ENCODE results near the gene EPRS1.
A peak's percentile ranks its signal among the peaks of the same experiment; 100 is the strongest.
"Not testable (repeated sequence)": the region's sequence is repeated elsewhere in the genome, so short reads cannot be mapped to it uniquely, and the experiment has no call there.

EPRS1 gene

GRCh38 chr1:220060876-220061275 is 14.6 kb upstream of the EPRS1 start:
- no peak for TF ChIP-seq GATA1 (IDR thresholded peaks at IDR 0.05; ENCODE audit: low read depth, low read length)
- no peak for TF ChIP-seq POLR2A (IDR thresholded peaks at IDR 0.05; ENCODE audit: low read length)
- no peak for DNase-seq

DNA sequence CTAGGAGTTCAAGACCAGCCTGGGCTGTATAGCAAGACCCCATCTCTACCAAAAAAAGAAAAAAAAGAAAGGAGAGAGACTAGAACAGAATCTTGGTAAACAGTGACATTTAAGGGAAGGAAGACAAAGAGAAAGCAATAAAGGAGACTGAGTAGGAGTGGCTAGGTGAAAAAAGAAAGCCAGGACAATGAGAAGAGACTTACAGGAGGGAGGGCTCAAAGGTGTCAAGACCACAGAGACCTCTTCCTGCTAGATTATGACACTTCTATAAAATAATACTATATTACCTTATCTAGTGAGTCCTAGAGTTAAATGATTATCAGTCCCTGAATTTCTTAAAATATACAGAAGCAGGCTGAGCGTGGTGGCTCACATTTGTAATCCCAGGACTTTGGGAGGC is 10.1 kb upstream of the EPRS1 start:
- DNase-seq = no peak
- no peak for TF ChIP-seq GATA1 (IDR thresholded peaks at IDR 0.05; ENCODE audit: low read depth, low read length)
- no peak for TF ChIP-seq POLR2A (IDR thresholded peaks at IDR 0.05; ENCODE audit: low read length)

- peak; percentile 40 to 66 for DNase-seq
- no peak for TF ChIP-seq GATA1 (IDR thresholded peaks at IDR 0.05; ENCODE audit: low read depth, low read length)
These were observed 801 bp downstream of the EPRS1 start for GRCh38 chr1:220045356-220046051.

DNA sequence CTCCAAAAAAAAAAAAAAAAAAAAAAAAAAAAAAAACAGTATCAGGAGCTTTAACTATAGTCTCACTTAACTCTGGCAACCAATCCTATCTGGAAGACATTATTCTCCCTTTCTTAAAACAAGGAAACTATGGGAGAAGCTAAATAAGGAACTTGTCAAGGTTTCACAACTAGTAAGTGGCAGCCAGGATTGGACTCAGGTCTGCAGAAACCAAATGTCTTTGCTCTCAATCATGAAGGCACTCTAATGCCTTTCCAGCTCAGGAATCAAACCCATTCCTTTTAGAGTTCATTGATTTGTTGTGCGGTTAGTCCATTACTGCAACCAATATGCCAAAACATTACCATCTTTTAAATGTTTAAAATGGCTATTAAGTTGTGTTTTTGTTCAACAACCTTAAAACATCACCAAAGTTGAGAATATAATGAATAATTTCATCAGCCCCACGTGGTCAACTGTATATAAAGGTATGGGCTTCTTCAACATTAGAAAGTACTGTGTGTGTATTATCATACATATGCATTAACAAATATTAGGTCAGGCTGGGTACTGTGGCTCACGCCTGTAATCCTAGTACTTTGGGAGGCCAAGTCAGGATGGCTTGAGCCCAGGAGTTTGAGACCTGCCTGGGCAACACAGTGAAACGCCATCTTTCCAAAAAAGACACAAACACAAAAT is 1.5 kb downstream of the EPRS1 start:
- TF ChIP-seq GATA1 (IDR thresholded peaks at IDR 0.05; ENCODE audit: low read depth, low read length) = no peak
- TF ChIP-seq POLR2A (IDR thresholded peaks at IDR 0.05; ENCODE audit: low read length) = no peak
- DNase-seq = peak in 1 of 2 experiments; percentile 33

DNA sequence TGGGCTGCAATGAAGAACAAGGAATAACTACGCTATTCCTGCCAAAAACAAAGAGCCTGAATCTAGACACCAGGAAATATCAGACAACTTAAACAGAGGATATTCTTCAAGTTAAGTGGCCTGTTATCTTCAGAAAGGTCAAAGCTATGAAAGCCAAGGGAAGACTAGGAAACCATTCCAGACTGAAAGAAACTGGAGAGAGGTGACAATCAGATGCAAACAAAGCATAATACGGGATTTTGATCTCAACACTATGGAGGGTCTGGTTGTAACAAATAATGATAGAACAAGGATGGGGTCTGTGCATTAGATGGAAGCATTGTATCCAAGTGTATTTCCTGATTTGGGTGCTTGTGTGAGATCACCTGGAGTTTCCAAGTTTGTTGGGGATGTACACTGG is 2.7 kb downstream of the EPRS1 start:
- DNase-seq = no peak
- TF ChIP-seq POLR2A (IDR thresholded peaks at IDR 0.05; ENCODE audit: low read length) = no peak
- TF ChIP-seq GATA1 (IDR thresholded peaks at IDR 0.05; ENCODE audit: low read depth, low read length) = no peak

DNA sequence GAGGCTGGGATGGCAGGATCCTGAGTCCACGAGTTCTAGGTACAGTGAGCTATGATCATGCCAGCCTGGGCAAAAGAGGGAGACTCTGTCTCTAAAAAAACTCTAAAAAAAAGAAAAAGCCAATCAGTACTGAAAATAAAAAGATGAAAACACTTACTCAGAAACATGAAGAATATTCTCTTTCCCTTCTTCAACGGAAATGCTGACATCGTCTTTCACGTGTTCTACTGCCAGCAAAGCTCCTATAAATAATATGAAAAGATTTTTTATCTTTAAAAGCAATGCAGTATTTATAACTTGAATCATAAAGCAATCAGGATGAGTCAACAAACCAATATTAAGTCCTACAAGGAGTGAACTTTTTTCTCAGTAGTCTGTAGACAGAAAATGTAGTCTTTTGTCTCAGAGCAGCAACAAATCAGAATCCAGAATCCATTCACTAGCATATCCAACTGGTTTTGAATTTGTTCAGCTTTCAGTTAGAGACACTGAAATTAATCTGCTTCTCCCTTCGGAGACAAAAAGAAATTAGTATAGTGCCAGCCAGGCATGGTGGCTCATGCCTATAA is 6.2 kb downstream of the EPRS1 start:
- TF ChIP-seq POLR2A (IDR thresholded peaks at IDR 0.05; ENCODE audit: low read length) = no peak
- no peak for TF ChIP-seq GATA1 (IDR thresholded peaks at IDR 0.05; ENCODE audit: low read depth, low read length)
- DNase-seq = no peak

GRCh38 chr1:220038640-220039039 is 7.7 kb downstream of the EPRS1 start:
- no peak for TF ChIP-seq GATA1 (IDR thresholded peaks at IDR 0.05; ENCODE audit: low read depth, low read length)
- TF ChIP-seq POLR2A (IDR thresholded peaks at IDR 0.05; ENCODE audit: low read length) = no peak

DNA sequence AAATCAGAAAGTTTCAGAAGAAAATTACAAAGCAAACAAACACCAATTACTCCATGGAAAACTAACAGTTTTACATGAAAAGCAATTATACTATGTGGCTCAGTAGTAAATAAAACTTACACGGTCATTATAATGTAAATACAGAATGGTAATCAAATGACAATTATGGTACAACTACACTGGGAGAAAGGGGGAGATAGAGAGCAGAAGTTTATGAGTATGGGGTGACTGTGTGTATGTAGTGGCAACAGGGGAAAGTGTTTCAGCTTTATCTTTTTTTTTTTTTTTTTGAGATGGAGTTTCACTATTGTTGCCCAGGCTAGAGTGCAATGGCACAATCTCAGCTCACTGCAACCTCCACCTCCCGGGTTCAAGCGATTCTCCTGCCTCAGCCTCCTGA is 8.5 kb downstream of the EPRS1 start:
- not testable (repeated sequence) for DNase-seq

More at GRCh38 chr1:220038640-220039039, 7.7 kb downstream of the EPRS1 start:
- DNase-seq = no peak

DNA sequence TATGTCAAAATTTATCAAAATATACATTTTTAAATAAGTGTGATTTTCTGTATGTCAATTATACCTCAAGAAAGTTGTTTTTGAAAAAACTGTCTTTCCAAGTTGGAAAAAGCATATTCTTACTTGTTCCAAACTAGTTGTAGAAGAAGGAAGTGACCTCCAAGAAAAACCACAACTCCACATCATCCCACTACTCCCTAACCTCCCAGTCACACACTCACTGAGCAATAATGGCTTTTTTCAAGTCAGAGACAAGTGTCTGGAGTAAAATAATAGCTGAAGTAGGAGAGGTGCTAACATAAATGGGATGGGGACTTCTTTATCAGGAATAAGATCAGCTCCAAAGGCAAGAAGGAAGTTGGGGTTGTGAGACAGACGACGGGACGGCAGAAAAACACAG is 13.4 kb downstream of the EPRS1 start:
- no peak for DNase-seq
- TF ChIP-seq GATA1 (IDR thresholded peaks at IDR 0.05; ENCODE audit: low read depth, low read length) (no peak), POLR2A (IDR thresholded peaks at IDR 0.05; ENCODE audit: low read length) (no peak)

DNA sequence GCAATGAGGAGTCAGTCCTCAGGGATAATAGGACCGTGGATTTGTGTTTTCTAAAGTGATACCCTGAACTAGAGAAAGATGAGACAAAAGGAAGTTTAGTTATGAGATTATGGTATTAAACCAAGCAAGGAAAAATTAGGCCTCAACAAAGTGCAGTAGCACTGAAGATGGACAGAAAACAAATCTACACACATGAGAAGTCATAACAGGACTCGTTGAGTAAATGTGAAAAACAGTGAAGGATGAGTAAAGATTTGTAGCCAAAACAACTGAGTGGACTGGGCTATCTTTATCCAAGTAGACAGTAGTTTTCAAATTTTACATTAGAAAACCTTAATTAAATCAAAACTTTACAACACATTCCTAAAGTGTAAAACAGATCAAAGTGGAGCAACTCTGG is 15.0 kb downstream of the EPRS1 start:
- no peak for DNase-seq
- TF ChIP-seq GATA1 (IDR thresholded peaks at IDR 0.05; ENCODE audit: low read depth, low read length) (no peak), POLR2A (IDR thresholded peaks at IDR 0.05; ENCODE audit: low read length) (no peak)

- TF ChIP-seq POLR2A (IDR thresholded peaks at IDR 0.05; ENCODE audit: low read length) (no peak), GATA1 (IDR thresholded peaks at IDR 0.05; ENCODE audit: low read depth, low read length) (no peak)
- no peak for DNase-seq
These were observed 17.9 kb downstream of the EPRS1 start for GRCh38 chr1:220028346-220028895.

DNA sequence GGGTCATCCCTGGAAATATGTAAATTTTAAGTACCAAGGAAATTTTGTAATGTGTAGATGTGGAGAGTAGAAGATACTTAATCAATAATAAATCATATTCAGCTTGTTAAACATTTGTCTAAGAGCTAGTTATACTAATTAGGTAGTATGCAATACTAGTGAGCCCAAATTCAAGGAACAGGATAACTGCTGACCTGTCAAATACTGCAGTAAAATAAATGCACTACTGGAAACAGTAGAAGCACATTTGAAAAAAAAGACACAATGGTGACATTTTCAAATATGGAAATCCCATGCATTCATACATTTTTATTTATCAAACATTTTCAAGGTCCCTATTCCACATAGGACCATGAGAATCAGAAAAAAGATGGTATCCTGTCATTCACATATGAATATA is 27.2 kb downstream of the EPRS1 start:
- TF ChIP-seq POLR2A (IDR thresholded peaks at IDR 0.05; ENCODE audit: low read length) (no peak), GATA1 (IDR thresholded peaks at IDR 0.05; ENCODE audit: low read depth, low read length) (no peak)
- DNase-seq = no peak

GRCh38 chr1:220013497-220013896 is 32.8 kb downstream of the EPRS1 start:
- TF ChIP-seq GATA1 (IDR thresholded peaks at IDR 0.05; ENCODE audit: low read depth, low read length) (no peak), POLR2A (IDR thresholded peaks at IDR 0.05; ENCODE audit: low read length) (no peak)
- no peak for DNase-seq

DNA sequence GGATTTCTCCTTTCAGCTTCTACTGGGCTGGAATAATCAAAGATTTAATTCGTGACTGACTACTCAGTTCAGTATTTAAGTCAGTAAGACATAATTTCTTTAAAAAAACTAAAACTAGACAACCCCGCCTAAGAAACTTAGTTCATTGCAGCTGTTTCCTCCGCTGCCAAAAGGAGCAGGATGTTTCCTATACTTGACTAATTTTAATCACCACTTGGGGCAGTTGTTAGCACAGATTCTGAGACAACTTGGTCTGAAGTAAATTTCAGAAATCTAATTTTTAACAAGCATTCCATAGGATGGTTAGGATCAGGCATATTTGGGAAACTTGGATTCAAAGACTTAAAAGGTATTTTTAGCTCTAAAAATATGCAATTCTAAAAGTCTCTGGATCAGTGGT is 34.0 kb downstream of the EPRS1 start:
- no peak for TF ChIP-seq GATA1 (IDR thresholded peaks at IDR 0.05; ENCODE audit: low read depth, low read length)
- no peak for TF ChIP-seq POLR2A (IDR thresholded peaks at IDR 0.05; ENCODE audit: low read length)

GRCh38 chr1:220011620-220012019 is 34.7 kb downstream of the EPRS1 start:
- DNase-seq = no peak
- TF ChIP-seq GATA1 (IDR thresholded peaks at IDR 0.05; ENCODE audit: low read depth, low read length) = no peak
- no peak for TF ChIP-seq POLR2A (IDR thresholded peaks at IDR 0.05; ENCODE audit: low read length)

More for the DNA sequence above, 34.0 kb downstream of the EPRS1 start:
- DNase-seq = no peak

Data from erythroblast (primary cell).